GM13976 (cell line): ENCODE data around the gene TP63.

Source experiments
- DNase-seq: peaks from one replicate; pipeline ENCODE4 v3.0.0; 2012; ENCODE audit warnings: low spot score
- in situ Hi-C: fragments of 300-500 bp; cut with MboI; formaldehyde crosslinking; loops from one replicate; pipeline ENCODE4 v1.12.0; 2022; ENCODE audit warnings: low sequenced_read_pairs, mixed read lengths, inconsistent platforms; ENCODE audit not compliant: unreplicated experiment
- TF ChIP-seq, protein P1 (sequence below): IDR thresholded peaks from 2 replicates; pipeline ENCODE4 v1.5.1; 2012; ENCODE audit warnings: borderline replicate concordance, mild to moderate bottlenecking; ENCODE audit not compliant: insufficient read depth; ENCODE audit errors: extremely low read depth, missing control alignments, control extremely low read depth

The TP63 gene

GRCh38 chr3:189787191-189787590 lies 156.0 kb downstream of the TP63 start:
- TF ChIP-seq, protein P1, sequence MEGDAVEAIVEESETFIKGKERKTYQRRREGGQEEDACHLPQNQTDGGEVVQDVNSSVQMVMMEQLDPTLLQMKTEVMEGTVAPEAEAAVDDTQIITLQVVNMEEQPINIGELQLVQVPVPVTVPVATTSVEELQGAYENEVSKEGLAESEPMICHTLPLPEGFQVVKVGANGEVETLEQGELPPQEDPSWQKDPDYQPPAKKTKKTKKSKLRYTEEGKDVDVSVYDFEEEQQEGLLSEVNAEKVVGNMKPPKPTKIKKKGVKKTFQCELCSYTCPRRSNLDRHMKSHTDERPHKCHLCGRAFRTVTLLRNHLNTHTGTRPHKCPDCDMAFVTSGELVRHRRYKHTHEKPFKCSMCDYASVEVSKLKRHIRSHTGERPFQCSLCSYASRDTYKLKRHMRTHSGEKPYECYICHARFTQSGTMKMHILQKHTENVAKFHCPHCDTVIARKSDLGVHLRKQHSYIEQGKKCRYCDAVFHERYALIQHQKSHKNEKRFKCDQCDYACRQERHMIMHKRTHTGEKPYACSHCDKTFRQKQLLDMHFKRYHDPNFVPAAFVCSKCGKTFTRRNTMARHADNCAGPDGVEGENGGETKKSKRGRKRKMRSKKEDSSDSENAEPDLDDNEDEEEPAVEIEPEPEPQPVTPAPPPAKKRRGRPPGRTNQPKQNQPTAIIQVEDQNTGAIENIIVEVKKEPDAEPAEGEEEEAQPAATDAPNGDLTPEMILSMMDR = no peak
- no peak for DNase-seq
- in situ Hi-C loops = no loop called here

- TF ChIP-seq, protein P1 = no peak
- no peak for DNase-seq
- in situ Hi-C loops = no loop called here
Observed at GRCh38 chr3:189787632-189788031, 156.4 kb downstream of the TP63 start.

GRCh38 chr3:189789432-189789831 lies 158.2 kb downstream of the TP63 start:
- DNase-seq = no peak
- TF ChIP-seq, protein P1 = no peak
- in situ Hi-C loops = no loop called here

DNA sequence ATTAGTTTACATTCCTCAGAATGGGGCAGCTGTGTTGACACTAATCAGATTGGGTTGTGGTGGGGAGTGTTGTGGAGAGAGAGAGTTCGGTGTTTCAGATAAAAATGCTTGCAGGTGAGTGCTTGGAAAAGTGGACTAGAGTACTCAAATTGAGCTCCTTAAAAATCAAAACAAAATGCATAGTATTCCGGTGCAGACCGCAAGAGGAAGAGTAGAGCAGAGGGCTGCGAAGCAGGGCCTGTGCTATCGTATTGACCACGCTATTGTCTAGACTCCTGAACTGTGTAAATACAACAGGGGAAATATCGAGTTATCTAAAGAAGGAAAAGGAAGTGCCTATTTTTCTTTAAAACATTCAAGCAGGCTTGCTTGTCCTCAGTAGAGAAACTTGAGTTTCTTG lies 159.5 kb downstream of the TP63 start:
- no peak for DNase-seq
- TF ChIP-seq, protein P1 = no peak
- in situ Hi-C loops = no loop called here

- TF ChIP-seq, protein P1 = no peak
- in situ Hi-C loops = no loop called here
Observed at GRCh38 chr3:189792046-189792929, 161.1 kb downstream of the TP63 start.

DNA sequence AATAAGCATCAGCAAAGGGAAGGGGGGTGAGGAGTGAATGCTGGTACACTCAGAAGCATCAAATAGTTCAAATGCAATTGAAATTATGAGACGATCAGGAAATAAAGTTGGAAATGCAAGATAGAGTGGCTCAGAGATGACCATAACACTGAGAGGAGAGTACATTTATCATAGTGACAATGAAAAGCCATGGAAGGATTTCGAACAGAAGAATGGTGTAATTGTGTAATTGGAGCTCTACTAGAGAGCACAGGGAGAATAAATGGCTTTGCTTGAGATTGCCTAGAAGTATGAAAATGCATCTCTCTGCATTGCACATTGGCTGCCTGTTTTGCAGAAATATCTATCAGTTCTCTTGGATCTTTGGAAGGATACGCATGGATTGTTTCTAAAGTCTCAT lies 163.3 kb downstream of the TP63 start:
- no peak for DNase-seq
- in situ Hi-C loops = no loop called here
- TF ChIP-seq, protein P1 = no peak

More at GRCh38 chr3:189792046-189792929, 161.1 kb downstream of the TP63 start:
- DNase-seq = no peak
